SIG-M5 treated with dmso at 0.1 percent for 504 hours (cell line): ENCODE results near the gene CADPS.

Source experiments
- DNase-seq: peaks from one replicate; lab custom pipeline; 2025; ENCODE audit not compliant: unreplicated experiment; lab: John Stamatoyannopoulos, UW

The CADPS gene

DNA sequence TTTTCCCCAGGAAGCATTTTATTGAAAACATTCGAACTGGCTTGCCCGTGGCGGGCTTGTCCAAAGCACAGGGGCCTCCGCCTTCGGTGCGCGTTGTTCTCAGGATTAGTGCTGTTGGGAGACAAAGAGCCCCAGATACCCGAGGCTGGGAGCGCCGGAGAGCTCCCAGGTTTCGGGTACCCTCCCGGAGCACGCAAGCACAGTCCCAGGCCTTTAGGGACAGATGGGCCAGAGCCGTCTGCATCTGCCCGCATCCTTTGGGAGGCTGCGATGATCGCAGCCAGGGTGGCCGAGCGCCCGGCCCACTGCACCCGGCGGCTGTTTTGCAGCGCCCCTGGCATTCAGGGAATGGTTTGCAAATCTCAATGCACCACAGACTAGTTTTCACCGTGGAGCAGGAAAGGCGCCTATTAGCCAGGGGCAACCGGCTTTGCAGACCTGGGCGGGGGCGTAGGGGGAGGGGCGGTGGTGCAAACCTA is 496.9 kb downstream of the CADPS start:
- DNase-seq, result no peak

DNA sequence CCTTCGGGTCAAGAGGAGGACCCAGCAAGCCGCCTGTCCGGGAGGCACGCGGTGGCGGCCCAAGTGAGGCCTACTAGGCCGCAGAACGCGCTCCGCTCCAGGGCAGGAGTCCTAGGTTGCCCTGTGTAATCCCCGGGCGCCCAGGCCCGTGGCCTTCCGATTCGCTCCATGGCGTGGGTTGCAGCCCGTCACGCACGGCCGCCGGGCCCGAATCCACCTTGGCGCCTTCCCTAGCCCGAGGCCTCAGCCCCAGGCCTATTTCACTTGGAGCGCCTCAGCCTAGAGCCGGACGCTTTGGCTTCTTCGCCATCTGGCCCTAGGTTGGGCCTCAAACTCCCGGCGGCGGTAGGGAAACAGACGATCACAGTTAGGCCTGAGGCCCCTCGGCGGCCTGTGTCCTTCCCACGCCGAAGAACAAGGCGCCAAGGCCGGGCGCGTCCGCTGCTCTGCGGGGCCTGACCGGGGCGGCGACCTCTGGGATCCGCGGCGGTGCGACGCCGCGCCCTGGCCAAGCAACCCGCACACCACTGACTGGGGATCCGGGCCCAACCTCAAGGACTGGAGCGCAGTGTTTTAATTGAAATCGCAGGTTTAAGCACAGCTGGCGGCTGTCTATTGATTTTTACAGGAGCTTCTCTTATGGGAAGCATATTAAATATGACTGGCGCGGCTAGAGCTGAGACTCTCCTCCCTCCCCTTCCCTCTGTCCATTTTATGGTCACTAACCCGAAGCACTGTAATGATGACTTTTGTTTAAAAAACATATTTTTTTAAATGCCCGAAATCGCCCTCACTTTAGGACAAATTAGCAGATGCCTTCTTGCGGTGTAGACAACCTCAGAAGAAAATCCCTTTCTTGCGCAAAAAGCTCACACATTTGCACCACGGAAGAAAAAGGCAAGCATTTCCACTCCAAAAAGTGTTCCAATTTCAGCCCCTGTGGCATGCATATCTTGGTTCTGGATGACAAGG is 498.0 kb downstream of the CADPS start:
- DNase-seq, result no peak

DNA sequence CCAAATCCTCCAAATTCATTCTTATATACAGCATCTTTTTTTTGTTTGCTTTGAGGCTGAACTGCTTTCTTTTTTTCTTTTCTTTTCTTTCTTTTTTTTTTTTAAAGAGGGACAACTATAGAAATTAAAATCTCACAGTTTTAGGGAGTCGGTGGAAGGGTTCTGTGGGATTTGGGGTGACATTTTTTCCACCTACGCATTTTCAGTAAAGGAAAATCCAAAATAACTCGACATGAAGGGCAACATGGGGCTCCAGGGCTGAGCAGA is 498.8 kb downstream of the CADPS start:
- DNase-seq, result no peak

DNA sequence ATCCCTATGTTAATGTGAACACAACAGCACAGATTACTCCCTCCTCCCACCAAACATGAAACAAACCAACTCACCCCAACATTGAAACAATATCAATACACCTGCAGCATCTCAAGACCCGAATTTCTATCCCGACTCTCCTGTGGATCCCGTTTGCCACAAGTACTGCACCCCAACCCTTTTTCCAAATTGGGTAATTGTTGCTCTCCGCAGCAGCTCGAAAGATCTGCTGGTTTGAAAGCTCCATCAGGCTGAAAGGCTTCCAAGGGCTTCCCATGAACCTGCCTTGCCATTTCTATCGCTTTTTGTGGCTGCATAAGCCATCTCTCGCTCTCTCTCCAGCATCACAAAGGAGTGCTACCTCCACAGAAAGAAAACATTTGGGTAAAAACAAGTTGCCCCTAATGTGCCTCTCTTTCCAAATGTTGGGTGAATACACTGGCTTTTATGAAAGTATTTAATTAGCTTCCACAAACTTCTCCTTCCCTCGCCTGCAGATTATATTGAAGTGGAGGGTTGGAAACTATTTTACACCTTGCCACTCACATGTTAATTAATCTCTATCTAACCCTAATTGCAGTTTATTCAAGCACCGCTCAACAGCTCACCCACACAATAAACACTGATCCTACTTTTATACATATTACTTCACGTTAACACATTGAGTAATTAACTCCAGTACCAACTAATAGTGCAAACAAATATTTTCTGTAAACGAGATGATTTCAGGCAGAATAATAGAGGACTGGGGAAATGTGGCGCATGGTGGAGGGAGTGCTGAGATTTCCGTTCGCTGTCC is 499.4 kb downstream of the CADPS start:
- no peak for DNase-seq

DNA sequence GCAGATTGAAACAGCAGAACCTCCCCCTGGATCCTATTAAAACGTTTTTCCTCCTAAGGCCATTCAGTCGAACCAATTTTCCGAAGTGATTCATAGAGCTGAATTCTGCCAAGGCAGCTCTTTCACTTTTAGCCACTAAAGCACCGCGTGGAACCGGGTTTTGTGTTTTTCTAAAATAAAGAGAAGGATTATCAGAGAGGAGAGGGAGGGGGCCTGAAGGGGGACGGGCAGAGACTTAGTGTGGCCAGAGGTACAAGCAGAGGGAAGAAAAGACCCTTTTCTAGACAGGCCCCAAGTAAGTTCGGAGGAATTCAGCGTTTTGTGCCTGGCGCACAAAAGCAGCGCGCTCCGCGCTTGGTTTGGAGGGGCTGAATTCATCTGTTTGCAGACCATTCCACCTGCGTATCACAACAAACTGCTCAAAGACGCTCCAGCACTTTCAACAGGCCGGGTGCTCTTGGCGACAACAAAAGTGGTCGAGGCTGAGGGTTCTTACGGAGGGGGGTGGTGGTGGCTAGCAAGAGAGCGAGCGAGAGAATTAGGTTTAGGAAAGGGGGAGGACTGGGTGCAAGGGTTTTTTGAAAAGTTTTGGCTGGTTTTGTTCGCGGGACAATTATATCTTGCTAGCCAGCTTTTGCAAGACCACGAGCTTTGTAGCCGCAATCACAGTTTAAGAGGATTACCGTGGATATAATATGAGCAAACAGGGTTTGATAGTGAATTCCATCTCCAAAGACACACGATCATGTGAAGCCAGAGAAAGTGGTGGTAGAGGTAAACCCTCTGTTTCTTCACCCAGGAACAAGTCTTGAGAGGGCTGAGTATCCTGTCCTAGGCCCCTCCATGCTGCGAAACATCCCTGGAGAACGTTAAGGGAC is 500.6 kb downstream of the CADPS start:
- DNase-seq, result no peak

DNA sequence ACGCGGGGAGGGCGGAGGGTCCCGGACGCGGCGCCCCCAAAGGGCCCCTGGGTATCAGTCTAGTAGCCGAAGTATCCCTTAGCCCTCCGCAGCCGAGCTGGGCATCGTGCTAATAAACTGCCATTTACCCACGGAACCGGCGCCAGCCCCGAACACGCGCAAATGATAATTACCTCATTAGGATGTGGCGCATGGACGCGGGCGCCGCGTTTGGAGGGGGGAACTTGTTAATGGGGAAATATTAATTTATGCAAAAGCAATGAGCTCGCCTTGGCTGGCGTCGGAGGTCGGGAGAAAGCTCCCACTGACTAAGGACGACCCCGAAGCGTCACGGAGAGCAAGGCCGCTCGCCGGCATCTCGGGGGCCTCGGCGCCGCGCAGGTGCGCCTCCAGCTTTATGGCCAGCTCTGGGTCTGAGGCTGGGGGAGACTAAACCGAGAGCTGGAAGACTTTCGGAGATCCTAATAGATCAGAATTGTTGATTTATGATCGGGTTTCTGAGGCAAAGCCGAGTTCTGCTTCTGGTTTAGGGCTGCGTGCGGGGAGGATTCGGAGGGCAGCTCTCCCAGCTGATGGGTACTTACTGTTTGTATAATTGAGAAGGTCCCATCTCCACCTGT is 501.4 kb downstream of the CADPS start:
- no peak for DNase-seq

DNA sequence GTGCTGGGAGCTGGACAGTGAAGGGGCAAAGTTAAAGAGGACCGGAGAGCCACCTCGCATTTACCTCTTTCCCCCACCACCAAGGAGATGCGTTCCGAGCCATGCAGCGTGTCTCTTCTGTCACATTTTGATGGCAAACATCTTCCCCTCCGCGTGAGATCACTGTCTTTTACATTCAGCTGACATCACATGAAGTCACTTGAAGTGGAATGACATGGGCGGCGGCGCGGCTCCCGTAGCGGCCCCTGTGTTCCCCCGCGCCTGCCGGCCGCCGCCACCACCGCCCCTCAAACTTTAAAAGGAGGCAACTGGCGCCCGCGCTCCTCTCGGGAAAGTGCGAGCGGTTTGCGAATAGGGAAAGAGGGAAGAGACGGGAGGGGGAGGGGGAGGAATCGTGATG is 502.0 kb downstream of the CADPS start, which contains the start of gene FEZF2:
FEZF2 (minus strand) TSS at position 336 of the 400 bp plus-strand sequence. CDS start 682 bp downstream, outside the sequence.
- DNase-seq, result no peak

DNA sequence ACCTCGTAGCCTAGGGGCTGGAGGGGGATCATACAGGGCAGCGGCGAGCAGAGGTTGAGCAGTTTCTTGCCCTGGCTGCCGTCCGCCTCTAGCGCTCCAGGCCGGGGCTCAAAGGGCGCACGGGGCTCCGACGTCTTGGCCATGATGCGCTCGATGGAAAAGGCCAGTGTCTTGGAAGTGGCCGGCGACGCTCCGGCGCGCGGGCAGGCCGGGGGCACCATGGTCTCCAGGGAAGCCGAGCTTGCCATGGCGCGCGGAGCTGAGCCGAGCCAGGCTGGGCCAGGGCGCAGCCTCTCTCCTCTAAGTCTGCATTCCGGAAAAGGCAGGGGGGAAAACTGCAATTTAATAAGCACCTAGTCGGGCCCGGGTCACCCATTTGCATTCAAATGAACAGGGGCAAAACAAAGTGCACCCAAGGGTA is 502.6 kb downstream of the CADPS start:
- no peak for DNase-seq

DNA sequence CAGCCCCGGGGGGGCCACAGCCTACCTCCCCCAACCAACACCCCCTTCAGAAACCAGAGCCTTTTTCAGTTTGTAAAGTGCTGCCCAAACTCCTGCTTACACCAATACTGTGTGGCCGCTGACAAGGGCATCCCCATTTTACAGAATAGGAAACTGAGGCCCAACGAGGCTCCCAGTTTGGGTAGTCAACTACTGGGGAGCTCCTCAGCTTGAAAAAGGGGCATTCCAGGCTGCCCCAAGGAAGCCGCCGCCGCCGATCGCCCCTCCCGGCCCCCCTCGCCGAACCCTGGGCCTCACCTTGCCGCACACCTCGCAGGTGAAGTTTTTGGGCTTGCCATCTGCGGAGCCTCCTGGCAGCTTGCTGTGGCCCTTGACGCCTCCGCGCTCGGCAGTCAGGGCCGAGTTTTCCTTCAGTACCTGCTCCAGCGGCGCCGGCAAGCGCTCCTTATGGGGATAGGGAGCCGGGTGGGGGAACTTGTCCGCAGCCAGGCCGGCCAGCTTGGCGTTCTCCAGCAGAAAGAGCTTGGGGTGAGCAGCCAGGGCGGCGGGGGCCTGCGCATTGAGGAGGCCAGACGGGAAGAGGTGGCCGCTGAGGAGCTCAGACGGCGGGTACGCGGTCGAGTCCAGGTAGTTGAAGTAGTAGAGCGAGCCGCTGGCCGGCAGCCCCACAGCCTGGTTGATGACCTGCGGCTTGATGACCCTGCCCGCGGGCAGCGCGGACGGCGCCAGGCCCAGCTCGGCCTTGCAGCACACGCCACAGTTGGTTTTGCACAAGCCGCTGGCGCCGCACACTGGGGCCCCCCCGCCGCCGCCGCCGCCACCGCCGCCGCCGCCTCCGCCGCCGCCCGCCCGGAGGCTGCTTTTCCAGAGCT is 503.3 kb downstream of the CADPS start:
- no peak for DNase-seq

DNA sequence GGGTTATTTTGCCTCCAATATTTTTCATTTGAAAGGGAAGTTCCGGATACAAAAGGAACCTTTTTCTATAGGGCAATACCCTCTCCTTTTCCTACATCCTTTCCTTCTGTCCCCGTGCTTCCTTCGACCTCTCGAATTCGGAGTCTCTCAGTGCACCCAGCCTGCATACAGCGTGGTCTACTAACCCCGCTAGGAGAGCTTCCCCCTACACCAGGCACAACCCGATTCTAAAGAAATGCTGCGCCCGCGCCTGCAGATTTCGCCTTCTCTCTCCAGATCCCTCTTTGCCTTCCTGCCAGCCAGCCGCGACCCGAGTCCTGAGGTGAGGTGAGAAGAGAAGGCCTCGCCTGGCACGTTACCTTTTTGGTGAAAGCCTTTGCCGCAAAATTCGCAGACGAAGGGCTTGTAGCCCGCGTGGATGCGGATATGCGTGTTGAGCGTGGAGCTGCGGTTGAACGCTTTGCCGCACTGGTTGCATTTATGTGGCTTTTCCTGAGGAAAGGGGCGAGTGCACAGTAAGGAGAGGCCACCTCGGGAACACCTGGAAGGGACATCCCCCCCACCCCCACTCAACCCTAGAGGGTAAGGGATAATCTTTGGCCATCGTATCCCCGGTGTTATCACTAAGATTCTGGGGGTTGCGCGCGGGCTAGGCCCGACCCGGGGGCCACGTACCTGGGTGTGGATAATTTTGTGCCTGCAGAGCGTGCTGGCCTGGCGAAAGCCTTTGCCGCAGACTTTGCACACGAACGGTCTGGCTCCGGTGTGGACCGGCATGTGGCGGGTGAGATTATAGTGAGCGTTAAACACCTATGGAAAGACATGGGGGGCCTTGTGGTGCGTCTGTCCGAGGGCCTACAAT is 504.1 kb downstream of the CADPS start:
- no peak for DNase-seq

DNA sequence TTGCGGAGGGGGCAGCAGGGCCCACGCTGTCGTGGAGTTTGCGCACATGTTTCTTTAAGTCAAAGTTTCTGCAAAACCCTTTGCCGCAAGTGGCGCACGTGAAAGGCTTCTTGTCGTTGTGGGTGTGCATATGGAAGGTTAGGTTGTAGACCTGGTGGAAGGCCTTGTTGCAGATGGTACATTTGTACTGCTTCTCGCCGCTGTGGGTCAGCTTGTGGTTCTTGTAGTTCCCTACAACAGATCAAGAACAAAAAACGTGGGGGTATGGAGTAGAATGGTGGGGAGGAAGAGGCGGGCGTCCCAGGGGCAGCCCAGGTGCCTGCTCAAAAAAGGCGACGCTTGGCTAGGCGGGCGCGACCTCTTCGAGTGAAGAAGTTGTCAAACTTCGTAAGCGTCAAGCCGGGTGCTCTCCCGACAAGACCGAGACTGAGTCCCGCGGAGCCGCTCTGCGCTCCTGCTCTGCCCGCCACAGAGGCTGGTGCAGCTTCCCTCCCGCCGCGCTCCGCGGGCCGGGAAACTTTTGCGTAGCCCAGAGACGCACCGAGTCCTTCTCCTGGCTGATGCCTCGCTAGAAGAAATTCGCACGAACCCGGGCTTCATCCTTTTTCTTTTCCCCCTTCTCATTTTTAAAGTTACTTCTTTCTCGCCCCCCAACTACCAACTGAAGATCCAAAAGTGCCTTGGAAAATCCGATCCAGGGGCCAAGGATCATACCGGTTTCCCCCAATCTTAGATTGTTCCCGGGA is 504.9 kb downstream of the CADPS start:
- no peak for DNase-seq

DNA sequence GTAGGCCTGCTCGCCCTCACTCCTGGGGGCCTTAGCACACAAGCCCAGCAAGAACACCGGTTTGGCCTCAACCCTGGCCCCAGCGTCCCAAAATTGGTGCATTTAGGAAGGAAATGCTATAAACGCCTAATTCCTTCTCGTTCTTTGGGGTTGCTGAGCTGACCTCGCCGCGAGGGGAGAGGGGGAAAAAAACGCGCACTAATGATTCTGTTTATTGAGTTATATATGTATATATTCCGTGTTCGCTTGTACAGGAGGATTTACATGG is 505.8 kb downstream of the CADPS start:
- no peak for DNase-seq

DNA sequence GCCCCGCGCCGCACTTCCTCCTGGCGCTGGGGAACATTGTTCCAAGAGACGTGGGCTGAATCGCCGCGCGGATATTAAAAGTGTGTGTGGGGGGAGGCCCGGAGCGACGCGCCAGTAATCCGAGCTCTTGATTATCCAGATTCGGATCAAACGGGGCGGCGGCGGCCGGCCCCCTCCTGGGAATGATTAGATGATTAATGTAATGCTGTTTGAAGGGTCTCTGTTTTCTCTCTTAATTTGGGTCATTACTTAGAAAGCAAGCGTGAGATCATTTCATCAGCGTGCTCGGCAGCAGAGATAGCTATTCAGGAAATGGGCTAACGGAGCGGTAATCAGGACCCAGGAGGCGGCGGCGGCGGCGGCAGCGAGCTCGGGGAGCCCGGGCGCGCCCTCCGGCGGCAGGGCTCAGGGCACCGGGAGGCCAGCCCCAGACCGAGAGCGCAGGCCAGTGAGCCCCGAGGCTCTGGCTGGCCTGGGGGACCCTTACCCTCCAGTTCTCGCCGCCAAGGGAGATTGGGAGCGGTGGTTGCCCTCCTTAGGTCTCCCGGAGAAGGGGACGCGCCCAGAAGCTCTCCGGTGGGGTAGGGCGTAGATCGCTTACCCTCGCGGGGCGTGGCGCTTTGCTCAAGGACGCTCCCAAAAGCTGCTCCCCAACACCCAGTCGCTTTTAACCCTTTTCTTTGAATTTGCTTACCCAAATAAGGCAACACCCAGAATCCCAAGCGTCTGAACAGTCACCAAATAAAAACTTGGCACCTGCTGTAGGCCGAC is 506.3 kb downstream of the CADPS start:
- no peak for DNase-seq

DNA sequence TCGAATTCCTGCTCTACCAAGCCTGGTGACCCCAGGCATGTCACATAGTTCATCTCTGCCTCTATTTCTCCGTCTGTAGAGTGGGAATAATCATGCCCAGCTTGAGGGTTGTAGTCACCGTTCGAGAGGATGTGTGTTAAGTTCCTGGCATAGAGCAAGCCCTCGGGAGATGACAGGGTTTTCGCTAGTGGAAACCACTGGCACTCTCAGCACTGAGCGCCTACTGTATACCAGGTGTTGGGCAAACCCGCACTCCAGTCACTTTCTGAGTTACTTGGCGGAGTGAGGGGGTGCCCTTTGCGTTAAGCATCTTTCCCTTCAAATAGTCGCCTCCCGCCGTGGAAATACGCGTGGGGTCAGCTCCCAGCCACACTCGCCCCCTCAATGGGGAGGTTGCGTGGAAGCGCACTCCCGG is 506.9 kb downstream of the CADPS start:
- no peak for DNase-seq

DNA sequence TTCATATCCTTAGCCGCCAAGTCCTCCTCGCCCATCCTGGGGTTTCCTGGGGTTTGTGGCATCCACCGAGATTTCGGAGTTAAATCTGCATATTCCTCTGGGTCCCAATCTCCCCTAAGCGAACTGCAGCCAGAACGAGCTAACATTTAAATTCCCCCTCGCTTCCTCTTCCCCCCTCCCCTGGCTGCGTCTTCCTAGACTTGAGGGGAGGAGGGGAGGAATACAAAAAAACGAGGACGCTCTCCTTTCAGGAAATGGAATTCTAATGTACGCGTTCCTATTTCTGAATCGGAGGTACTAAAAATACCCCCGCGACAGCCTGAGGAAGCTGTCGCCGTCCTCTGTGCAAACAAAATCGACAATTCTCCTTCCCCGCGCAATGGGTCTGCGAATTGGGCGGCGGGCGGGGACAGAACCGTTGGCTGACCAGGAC is 507.4 kb downstream of the CADPS start:
- no peak for DNase-seq

DNA sequence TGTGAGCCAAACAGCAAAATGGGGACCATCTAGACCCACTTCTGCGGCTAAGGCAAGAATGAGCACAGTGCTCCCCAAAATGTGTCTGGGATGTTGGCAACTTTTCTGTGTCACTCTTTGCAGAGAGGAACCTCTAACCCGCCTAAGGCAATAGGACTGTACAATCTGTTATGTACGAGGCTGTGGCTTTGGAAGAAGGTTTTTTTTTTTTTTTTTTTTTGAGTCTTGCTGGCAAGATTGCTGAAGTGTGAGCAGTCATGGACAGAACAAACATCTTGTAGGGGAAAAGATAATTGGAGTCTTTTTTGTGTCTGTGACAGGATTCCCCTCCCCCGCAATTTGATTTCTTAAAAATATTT is 509.1 kb downstream of the CADPS start:
- DNase-seq, result no peak

DNA sequence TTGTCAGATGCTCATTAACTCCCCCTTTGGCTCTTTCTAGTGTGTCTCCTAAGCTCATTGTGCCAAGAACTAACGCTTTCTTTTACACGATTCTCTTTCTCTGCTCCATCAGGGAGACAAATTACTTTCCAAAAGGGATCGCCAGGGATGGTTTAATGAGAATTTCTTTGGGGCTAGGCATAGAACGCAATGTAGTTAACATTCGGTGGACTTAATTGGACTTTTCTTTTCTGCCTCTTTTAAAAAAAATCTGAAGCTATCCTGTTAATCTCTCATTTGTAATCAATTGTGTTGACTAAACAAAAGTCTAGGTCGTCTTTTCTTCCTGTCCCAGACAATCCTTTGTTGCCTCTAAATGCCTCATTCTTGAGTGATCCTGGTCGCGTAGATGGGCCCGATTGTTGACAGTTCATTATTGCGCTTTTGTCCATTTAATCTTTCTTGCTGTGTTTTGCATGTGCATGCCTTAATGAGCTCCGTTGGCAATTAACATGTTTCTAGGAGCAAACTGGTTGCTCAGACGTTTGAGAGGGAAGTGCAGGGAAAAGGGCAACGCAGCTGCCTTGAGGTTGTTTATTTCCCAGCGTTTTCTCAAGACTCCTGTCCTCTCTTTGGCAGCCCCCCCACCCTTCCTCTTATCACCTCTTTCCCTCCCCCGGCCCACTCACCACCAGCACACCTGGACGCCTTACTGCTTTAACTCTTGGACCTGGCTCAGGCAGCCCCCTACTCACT is 509.7 kb downstream of the CADPS start:
- no peak for DNase-seq
